Activated CD4-positive, alpha-beta T cell treated with anti-CD3 and anti-CD28 coated beads for 36 hours (primary cell): ENCODE results near the gene RAPGEF2. TPM values are rescaled to one million over a fixed set of nuclear protein-coding genes. Genes with fewer than 3 reads are reported as not detected.

Experiments
- ATAC-seq: fragments of 200-7000 bp; cut with Tn5 transposase; one replicate; pipeline ENCODE4 v1.10.0; 2021; ENCODE audit warnings: mild to moderate bottlenecking, moderate library complexity
- CTCF ChIA-PET: fragments of 350-600 bp; sonication (Branson Sonifier 250); formaldehyde crosslinking; loops from one replicate; lab custom pipeline; 2021; ENCODE audit warnings: antibody characterized with exemption; lab: Charles Lee
- POLR2A ChIA-PET: fragments of 350-600 bp; sonication (Branson Sonifier 250); formaldehyde crosslinking; loops from one replicate; lab custom pipeline; 2021; ENCODE audit warnings: antibody characterized with exemption, inconsistent platforms; lab: Charles Lee
- DNase-seq: peaks from one replicate; pipeline ENCODE4 v3.0.0-alpha.2; 2020
- H3K27ac Mint-ChIP-seq: one replicate; pipeline ENCODE4 v1.8.0; 2021; ENCODE audit warnings: mixed read lengths
- H3K27me3 Mint-ChIP-seq: one replicate; pipeline ENCODE4 v1.8.0; 2021; ENCODE audit warnings: mixed read lengths
- H3K36me3 Mint-ChIP-seq: one replicate; pipeline ENCODE4 v1.8.0; 2021; ENCODE audit warnings: low read depth, mixed read lengths
- H3K4me1 Mint-ChIP-seq: one replicate; pipeline ENCODE4 v1.8.0; 2021; ENCODE audit warnings: mixed read lengths
- H3K4me3 Mint-ChIP-seq: one replicate; pipeline ENCODE4 v1.8.0; 2021; ENCODE audit warnings: mild to moderate bottlenecking, moderate library complexity, mixed read lengths
- H3K9me3 Mint-ChIP-seq: one replicate; pipeline ENCODE4 v1.8.0; 2021; ENCODE audit warnings: low read depth, mixed read lengths
- intact Hi-C, 2 experiments: fragments of 100-400 bp; cut with DNase I in 1 of 2; cut with micrococcal nuclease in 1 of 2; formaldehyde crosslinking; loops; one replicate each; pipeline versions ENCODE4 v1.14.2 to v1.15.1; 2022 to 2024; cut with DNase I, micrococcal nuclease
- microRNA-seq: library from miRNA; unstranded; fragments of <30 nt; microRNA quantifications from one replicate; pipeline ENCODE4 v1.2.0, GENCODE V29; 2021; ENCODE audit warnings: borderline replicate concordance
- total RNA-seq, 2 experiments: library from RNA; stranded (reverse); gene quantifications; one replicate each; pipeline ENCODE4 v1.2.3, GENCODE V29; 2021

The RAPGEF2 gene
- total RNA-seq, 2 experiments from 2014 or later = 18.5 to 20.2 TPM

- no peaks in the 10 kb centered on the region for H3K36me3 Mint-ChIP-seq
- intact Hi-C loops = no loop called here
- CTCF ChIA-PET = no interaction called here
- H3K9me3 Mint-ChIP-seq = no peaks in the 10 kb centered on the region
- DNase-seq = no peak
- no peak overlapping the region for H3K4me3 Mint-ChIP-seq
- POLR2A ChIA-PET = no interaction called here
- no peak for ATAC-seq
- peaks cover 21% of the 10 kb centered on the region for H3K27me3 Mint-ChIP-seq
- no peak overlapping the region for H3K27ac Mint-ChIP-seq
- H3K4me1 Mint-ChIP-seq = peaks cover 2% of the 10 kb centered on the region
These were observed 295.4 kb downstream of the RAPGEF2 start for GRCh38 chr4:159398236-159398638.

- H3K27ac Mint-ChIP-seq = no peak overlapping the region
- H3K9me3 Mint-ChIP-seq = no peaks in the 10 kb centered on the region
- ChIA-PET CTCF (interaction anchor here (0.9 kb wide), 1 partner anchor 55 kb away, joined by 3 read pairs; no protein-coding TSS in a partner anchor), POLR2A (no interaction called here)
- DNase-seq (no peak), ATAC-seq (no peak)
- peaks cover 21% of the 10 kb centered on the region for H3K27me3 Mint-ChIP-seq
- H3K4me1 Mint-ChIP-seq = peaks cover 2% of the 10 kb centered on the region
- no peak overlapping the region for H3K4me3 Mint-ChIP-seq
- H3K36me3 Mint-ChIP-seq = no peaks in the 10 kb centered on the region
- intact Hi-C loops = no loop called here
These were observed 297.8 kb downstream of the RAPGEF2 start for GRCh38 chr4:159400558-159401225.

- DNase-seq = no peak
- Mint-ChIP-seq H3K4me1 (peaks cover 2% of the 10 kb centered on the region), H3K4me3 (no peak overlapping the region), H3K36me3 (no peaks in the 10 kb centered on the region), H3K27me3 (peaks cover 21% of the 10 kb centered on the region), H3K9me3 (no peaks in the 10 kb centered on the region), H3K27ac (no peak overlapping the region)
- ChIA-PET POLR2A (no interaction called here), CTCF (no interaction called here)
- intact Hi-C loops = no loop called here
- no peak for ATAC-seq
These were observed 298.4 kb downstream of the RAPGEF2 start for GRCh38 chr4:159401226-159401712.

- no peak for ATAC-seq
- CTCF ChIA-PET = no interaction called here
- POLR2A ChIA-PET = no interaction called here
- no peak for DNase-seq
- Mint-ChIP-seq H3K36me3 (no peaks in the 10 kb centered on the region), H3K9me3 (no peaks in the 10 kb centered on the region), H3K27ac (no peak overlapping the region), H3K4me3 (no peak overlapping the region), H3K4me1 (peaks cover 2% of the 10 kb centered on the region), H3K27me3 (peaks cover 21% of the 10 kb centered on the region)
- intact Hi-C loops = no loop called here
These were observed 299.0 kb downstream of the RAPGEF2 start for GRCh38 chr4:159401791-159402380.

Small RNA genes within 50 kb of the gene (microRNA-seq; reads per million reads assigned to microRNA genes)
- not detected for gene MIR3688-1
- not detected for gene MIR3688-2
